ENCODE results near the gene IL23R.

Gene IL23R

DNA sequence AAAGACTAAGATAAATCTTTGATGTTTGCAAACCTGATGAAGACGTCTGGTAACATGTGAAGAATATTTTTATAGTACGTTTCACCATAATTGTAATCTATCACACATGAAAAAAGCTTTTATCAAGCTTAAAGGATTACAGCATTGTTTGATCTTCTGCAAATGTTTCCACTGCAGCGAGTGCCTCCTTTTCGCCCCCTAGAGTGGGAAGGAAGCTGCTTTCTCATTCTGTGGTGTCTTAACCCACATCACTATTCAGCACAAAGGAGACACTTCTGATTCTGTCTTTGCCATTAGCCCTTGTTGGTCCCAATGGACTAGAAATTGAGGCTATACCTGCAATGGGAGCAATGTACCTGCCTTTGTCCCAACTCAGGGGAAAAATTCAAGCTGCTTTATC, 95.4 kb downstream of the IL23R start:
- Histone ChIP-seq H3K9me3 (ENCODE audit: insufficient read depth, low read length, severe bottlenecking) (no peaks in the 10 kb centered on the region), H3K4me1 (ENCODE audit: insufficient read depth, low read length) (no peaks in the 10 kb centered on the region), H4K20me1 (ENCODE audit: insufficient read depth, low read length) (no peaks in the 10 kb centered on the region), H3K9ac (ENCODE audit: low read depth, low read length) (no peak overlapping the region), H3K27me3 (ENCODE audit: insufficient read depth, low read length, poor library complexity) (no peaks in the 10 kb centered on the region), H3K4me3 (ENCODE audit: low read depth in 1 of 2, low read length in 2 of 2) (no peak overlapping the region), H3K27ac (ENCODE audit: low read length) (no peak overlapping the region), H3K79me2 (ENCODE audit: insufficient read depth, low read length) (no peaks in the 10 kb centered on the region), H3K36me3 (ENCODE audit: insufficient read depth, low read length) (no peaks in the 10 kb centered on the region), H2AFZ (ENCODE audit: low read depth, low read length) (no peak overlapping the region), H3K4me2 (ENCODE audit: insufficient read depth, low read length) (no peak overlapping the region)
- TF ChIP-seq, protein P1, sequence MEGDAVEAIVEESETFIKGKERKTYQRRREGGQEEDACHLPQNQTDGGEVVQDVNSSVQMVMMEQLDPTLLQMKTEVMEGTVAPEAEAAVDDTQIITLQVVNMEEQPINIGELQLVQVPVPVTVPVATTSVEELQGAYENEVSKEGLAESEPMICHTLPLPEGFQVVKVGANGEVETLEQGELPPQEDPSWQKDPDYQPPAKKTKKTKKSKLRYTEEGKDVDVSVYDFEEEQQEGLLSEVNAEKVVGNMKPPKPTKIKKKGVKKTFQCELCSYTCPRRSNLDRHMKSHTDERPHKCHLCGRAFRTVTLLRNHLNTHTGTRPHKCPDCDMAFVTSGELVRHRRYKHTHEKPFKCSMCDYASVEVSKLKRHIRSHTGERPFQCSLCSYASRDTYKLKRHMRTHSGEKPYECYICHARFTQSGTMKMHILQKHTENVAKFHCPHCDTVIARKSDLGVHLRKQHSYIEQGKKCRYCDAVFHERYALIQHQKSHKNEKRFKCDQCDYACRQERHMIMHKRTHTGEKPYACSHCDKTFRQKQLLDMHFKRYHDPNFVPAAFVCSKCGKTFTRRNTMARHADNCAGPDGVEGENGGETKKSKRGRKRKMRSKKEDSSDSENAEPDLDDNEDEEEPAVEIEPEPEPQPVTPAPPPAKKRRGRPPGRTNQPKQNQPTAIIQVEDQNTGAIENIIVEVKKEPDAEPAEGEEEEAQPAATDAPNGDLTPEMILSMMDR (IDR thresholded peaks at IDR 0.05; ENCODE audit: borderline replicate concordance, extremely low read depth, low read length, poor library complexity, severe bottlenecking), result peak; percentile 22
- TF ChIP-seq EZH2 (IDR thresholded peaks at IDR 0.05; ENCODE audit: borderline replicate concordance, low read depth, low read length, severe bottlenecking), result no peak
- DNase-seq (peak; percentile 21), ATAC-seq (ENCODE audit: insufficient read depth, low read depth) (peak; percentile 67)

DNA sequence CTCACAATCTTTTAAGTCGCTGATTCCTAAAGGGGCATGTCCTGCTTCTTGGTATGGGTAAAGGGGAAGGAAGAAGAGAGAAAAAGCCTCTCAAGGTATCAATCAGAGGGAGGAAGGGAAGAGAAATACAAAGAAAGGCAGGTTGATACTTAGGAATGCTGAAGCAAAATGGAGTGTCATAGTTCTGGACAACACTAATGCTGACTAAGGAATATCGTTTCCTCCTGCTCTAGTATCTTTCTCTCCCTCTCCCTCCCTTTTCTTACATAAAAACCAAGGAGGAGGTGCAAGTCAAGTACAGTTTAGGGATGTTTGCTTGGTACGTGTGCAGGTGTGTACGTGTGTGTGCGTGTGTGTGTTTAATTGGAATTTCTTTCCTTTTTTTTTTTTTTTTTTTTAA, 96.5 kb downstream of the IL23R start:
- Histone ChIP-seq H3K4me2 (ENCODE audit: insufficient read depth, low read length) (no peak overlapping the region), H3K36me3 (ENCODE audit: insufficient read depth, low read length) (no peaks in the 10 kb centered on the region), H3K27ac (ENCODE audit: low read length) (no peak overlapping the region), H4K20me1 (ENCODE audit: insufficient read depth, low read length) (no peaks in the 10 kb centered on the region), H3K27me3 (ENCODE audit: insufficient read depth, low read length, poor library complexity) (no peaks in the 10 kb centered on the region), H3K9me3 (ENCODE audit: insufficient read depth, low read length, severe bottlenecking) (no peaks in the 10 kb centered on the region), H3K4me3 (ENCODE audit: low read depth in 1 of 2, low read length in 2 of 2) (no peak overlapping the region), H2AFZ (ENCODE audit: low read depth, low read length) (no peak overlapping the region), H3K9ac (ENCODE audit: low read depth, low read length) (no peak overlapping the region), H3K4me1 (ENCODE audit: insufficient read depth, low read length) (no peaks in the 10 kb centered on the region), H3K79me2 (ENCODE audit: insufficient read depth, low read length) (no peaks in the 10 kb centered on the region)
- ATAC-seq (ENCODE audit: insufficient read depth, low read depth) (no peak), DNase-seq (no peak)
- TF ChIP-seq, protein P1 (IDR thresholded peaks at IDR 0.05; ENCODE audit: borderline replicate concordance, extremely low read depth, low read length, poor library complexity, severe bottlenecking), result no peak

DNA sequence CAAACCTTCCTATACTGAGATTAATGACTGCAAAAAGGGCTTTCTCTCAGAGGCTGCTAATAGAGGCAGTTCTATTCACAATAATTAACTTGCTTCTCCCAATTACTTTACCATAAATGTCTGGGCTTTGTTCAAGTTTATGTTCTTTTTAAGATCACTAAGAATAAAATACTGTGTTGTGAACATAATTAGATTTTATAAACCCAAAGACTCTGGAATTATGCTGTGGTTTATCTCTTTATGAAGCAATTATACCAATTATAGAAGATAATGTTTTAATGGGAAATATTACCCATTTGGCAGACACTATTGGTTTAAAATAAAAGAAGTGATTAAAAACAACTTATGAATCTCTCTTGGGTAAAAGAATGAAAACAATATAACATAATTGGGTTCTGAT, 97.9 kb downstream of the IL23R start:
- H4K20me1 ChIP-seq (ENCODE audit: insufficient read depth, low read length), result no peaks in the 10 kb centered on the region

More for the DNA sequence above, 97.9 kb downstream of the IL23R start:
- Histone ChIP-seq H3K27ac (ENCODE audit: low read length) (no peak overlapping the region), H3K79me2 (ENCODE audit: insufficient read depth, low read length) (no peaks in the 10 kb centered on the region), H3K4me1 (ENCODE audit: insufficient read depth, low read length) (no peaks in the 10 kb centered on the region), H3K4me2 (ENCODE audit: insufficient read depth, low read length) (no peak overlapping the region), H3K27me3 (ENCODE audit: insufficient read depth, low read length, poor library complexity) (no peaks in the 10 kb centered on the region), H3K9me3 (ENCODE audit: insufficient read depth, low read length, severe bottlenecking) (no peaks in the 10 kb centered on the region), H3K9ac (ENCODE audit: low read depth, low read length) (no peak overlapping the region), H3K36me3 (ENCODE audit: insufficient read depth, low read length) (no peaks in the 10 kb centered on the region), H2AFZ (ENCODE audit: low read depth, low read length) (no peak overlapping the region), H3K4me3 (ENCODE audit: low read depth in 1 of 2, low read length in 2 of 2) (no peak overlapping the region)
- no peak for TF ChIP-seq EZH2 (IDR thresholded peaks at IDR 0.05; ENCODE audit: borderline replicate concordance, low read depth, low read length, severe bottlenecking)
- TF ChIP-seq, protein P1 (IDR thresholded peaks at IDR 0.05; ENCODE audit: borderline replicate concordance, extremely low read depth, low read length, poor library complexity, severe bottlenecking), result no peak
- ATAC-seq (ENCODE audit: insufficient read depth, low read depth) (no peak), DNase-seq (no peak)
